ENCODE results near the gene KIFBP. TPM values are rescaled to one million over a fixed set of nuclear protein-coding genes. Genes with fewer than 3 reads are reported as not detected.

The KIFBP gene
- total RNA-seq, 4 donors from 2014 or later: 21.9 to 23.8 (median 22.9) TPM

GRCh38 chr10:69045441-69046300 is 57.1 kb downstream of the KIFBP start:
- WGBS, 2 donors: 62 to 69% methylated on average over 6 of the region's 6 CpGs
- TF ChIP-seq CTCF (IDR thresholded peaks at IDR 0.05): no peak
- TF ChIP-seq POLR2A (IDR thresholded peaks at IDR 0.05): no peak
- intact Hi-C loops (cut with DNase I; ENCODE audit: low total_unique reads): no loop called here
- H3K4me3 ChIP-seq (ENCODE audit: low read depth, poor library complexity, severe bottlenecking): no peak overlapping the region
- no peak for DNase-seq (ENCODE audit: low spot score in 2 of 2)

- WGBS, 2 donors: 78 to 88% methylated on average over 4 of the region's 4 CpGs
- no peak for DNase-seq (ENCODE audit: low spot score in 2 of 2)
- intact Hi-C loops (cut with DNase I; ENCODE audit: low total_unique reads): no loop called here
- no peak overlapping the region for H3K4me3 ChIP-seq (ENCODE audit: low read depth, poor library complexity, severe bottlenecking)
- TF ChIP-seq CTCF (IDR thresholded peaks at IDR 0.05) (no peak), POLR2A (IDR thresholded peaks at IDR 0.05) (no peak)
Observed at GRCh38 chr10:69047111-69047832, 58.7 kb downstream of the KIFBP start.

- peak; percentile 36 to 87 for DNase-seq (ENCODE audit: low spot score in 2 of 2)
- 67 to 70% methylated on average over 8 of the region's 8 CpGs for WGBS, 2 donors
Observed at GRCh38 chr10:69048103-69048502, 59.5 kb downstream of the KIFBP start.

GRCh38 chr10:69049566-69049961 is 61.0 kb downstream of the KIFBP start:
- 78% methylated on average over 6 of the region's 6 CpGs for WGBS, 2 donors
- intact Hi-C loops (cut with DNase I; ENCODE audit: low total_unique reads): no loop called here
- H3K4me3 ChIP-seq (ENCODE audit: low read depth, poor library complexity, severe bottlenecking): no peak overlapping the region
- no peak for DNase-seq (ENCODE audit: low spot score in 2 of 2)
- TF ChIP-seq CTCF (IDR thresholded peaks at IDR 0.05) (no peak), POLR2A (IDR thresholded peaks at IDR 0.05) (no peak)

More at GRCh38 chr10:69048103-69048502, 59.5 kb downstream of the KIFBP start:
- intact Hi-C loops (cut with DNase I; ENCODE audit: low total_unique reads): no loop called here
- TF ChIP-seq CTCF (IDR thresholded peaks at IDR 0.05) (no peak), POLR2A (IDR thresholded peaks at IDR 0.05) (no peak)
- no peak overlapping the region for H3K4me3 ChIP-seq (ENCODE audit: low read depth, poor library complexity, severe bottlenecking)

- no peak overlapping the region for H3K4me3 ChIP-seq (ENCODE audit: low read depth, poor library complexity, severe bottlenecking)
- intact Hi-C loops (cut with DNase I; ENCODE audit: low total_unique reads): no loop called here
- 57 to 68% methylated on average over 3 of the region's 3 CpGs for WGBS, 2 donors
- peak in 1 of 2 donors; percentile 44 for DNase-seq (ENCODE audit: low spot score in 2 of 2)
- TF ChIP-seq CTCF (IDR thresholded peaks at IDR 0.05) (no peak), POLR2A (IDR thresholded peaks at IDR 0.05) (no peak)
Observed at GRCh38 chr10:69051303-69051702, 62.7 kb downstream of the KIFBP start.

All from lower leg skin (tissue), 4 donors.